Progenitor cell of endocrine pancreas (in vitro differentiated cells): Measurements from ENCODE around the gene SFTA2. TPM values are rescaled to one million over a fixed set of nuclear protein-coding genes. Genes with fewer than 3 reads are reported as not detected.
"Not testable (repeated sequence)": the region's sequence is repeated elsewhere in the genome, so short reads cannot be mapped to it uniquely, and the experiment has no call there.

Experiments used
- DNase-seq: peaks from one replicate; pipeline ENCODE4 v3.0.0; 2021; ENCODE audit warnings: low spot score; ENCODE audit not compliant: unreplicated experiment
- H3K27ac Mint-ChIP-seq: 2 replicates; pipeline ENCODE4 v1.8.0; 2021; ENCODE audit warnings: mild to moderate bottlenecking, moderate library complexity, mixed read lengths
- H3K27me3 Mint-ChIP-seq: 2 replicates; pipeline ENCODE4 v1.8.0; 2021; ENCODE audit warnings: mixed read lengths
- H3K36me3 Mint-ChIP-seq: 2 replicates; pipeline ENCODE4 v1.8.0; 2022; ENCODE audit warnings: mixed read lengths; ENCODE audit not compliant: insufficient read depth
- H3K4me1 Mint-ChIP-seq: 2 replicates; pipeline ENCODE4 v1.8.0; 2021; ENCODE audit warnings: low read depth, mixed read lengths
- H3K4me3 Mint-ChIP-seq: 2 replicates; pipeline ENCODE4 v1.8.0; 2021; ENCODE audit warnings: low read depth, mild to moderate bottlenecking, moderate library complexity, mixed read lengths
- H3K9me3 Mint-ChIP-seq: 2 replicates; pipeline ENCODE4 v1.8.0; 2021; ENCODE audit warnings: low read depth, mixed read lengths
- CTCF ChIP-seq: fragments of 200-600 bp; sonication (generic); IDR thresholded peaks from one replicate; pipeline ENCODE4 v1.5.0; 2021; ENCODE audit warnings: antibody characterized with exemption, mild to moderate bottlenecking; ENCODE audit not compliant: unreplicated experiment
- total RNA-seq: library from RNA; stranded (reverse); gene quantifications from 2 replicates; pipeline ENCODE4 v1.2.1, GENCODE V29; 2021

SFTA2 gene
- total RNA-seq, 1 donor from 2014 or later: 2.6 TPM

- Mint-ChIP-seq H3K27me3 (no peaks in the 10 kb centered on the region), H3K4me1 (peaks cover 12% of the 10 kb centered on the region), H3K27ac (peak overlapping the region; percentile 15), H3K9me3 (no peaks in the 10 kb centered on the region), H3K4me3 (peak overlapping the region; percentile 63), H3K36me3 (peaks cover 30% of the 10 kb centered on the region)
- DNase-seq: no peak
- TF ChIP-seq CTCF: peak; percentile 65
Measured at GRCh38 chr6:30915591-30915946, 16.4 kb downstream of the SFTA2 start.

GRCh38 chr6:30914854-30915590, 16.9 kb downstream of the SFTA2 start:
- no peak for TF ChIP-seq CTCF
- no peaks in the 10 kb centered on the region for H3K27me3 Mint-ChIP-seq
- H3K27ac Mint-ChIP-seq: peak overlapping the region; percentile 88
- H3K4me3 Mint-ChIP-seq: peak overlapping the region; percentile 83
- peaks cover 30% of the 10 kb centered on the region for H3K36me3 Mint-ChIP-seq
- H3K9me3 Mint-ChIP-seq: no peaks in the 10 kb centered on the region
- no peak for DNase-seq
- H3K4me1 Mint-ChIP-seq: peaks cover 12% of the 10 kb centered on the region

- Mint-ChIP-seq H3K4me1 (peaks cover 12% of the 10 kb centered on the region), H3K4me3 (peak within 1 kb of the TSS; percentile 83), H3K36me3 (peaks cover 27% of the 10 kb centered on the region), H3K27me3 (no peaks in the 10 kb centered on the region), H3K27ac (peak within 1 kb of the TSS; percentile 88), H3K9me3 (no peaks in the 10 kb centered on the region)
- TF ChIP-seq CTCF: peak; percentile 39
- peak; percentile 91 for DNase-seq
Measured at GRCh38 chr6:30914076-30914853, 17.7 kb downstream of the SFTA2 start, which contains the start of gene VARS2. VARS2 (plus strand) TSS chr6:30914238; CDS start chr6:30914837, 599 bp downstream.

- DNase-seq: no peak
- peaks cover 27% of the 10 kb centered on the region for H3K36me3 Mint-ChIP-seq
- no peaks in the 10 kb centered on the region for H3K27me3 Mint-ChIP-seq
- TF ChIP-seq CTCF: no peak
- no peaks in the 10 kb centered on the region for H3K9me3 Mint-ChIP-seq
- peak overlapping the region; percentile 83 for H3K4me3 Mint-ChIP-seq
- H3K27ac Mint-ChIP-seq: peak overlapping the region; percentile 23
- H3K4me1 Mint-ChIP-seq: peaks cover 17% of the 10 kb centered on the region
Measured at GRCh38 chr6:30913721-30914075, 18.3 kb downstream of the SFTA2 start.

GRCh38 chr6:30912746-30913520, 19.0 kb downstream of the SFTA2 start:
- Mint-ChIP-seq H3K27ac (no peak overlapping the region), H3K9me3 (no peaks in the 10 kb centered on the region), H3K36me3 (peaks cover 27% of the 10 kb centered on the region), H3K4me3 (peak overlapping the region; percentile 83), H3K27me3 (no peaks in the 10 kb centered on the region), H3K4me1 (peaks cover 23% of the 10 kb centered on the region)
- no peak for TF ChIP-seq CTCF
- DNase-seq: no peak

- not testable (repeated sequence) for H3K27me3 Mint-ChIP-seq, DNase-seq, H3K27ac Mint-ChIP-seq, H3K4me3 Mint-ChIP-seq, H3K9me3 Mint-ChIP-seq
- peaks cover 23% of the 10 kb centered on the region for H3K4me1 Mint-ChIP-seq
- H3K36me3 Mint-ChIP-seq: peaks cover 15% of the 10 kb centered on the region
Measured at GRCh38 chr6:30910473-30910872, 21.5 kb downstream of the SFTA2 start.
